Measurements from ENCODE around the gene LCN9. TPM values are rescaled to one million over a fixed set of nuclear protein-coding genes. Genes with fewer than 3 reads are reported as not detected.

The LCN9 gene
- total and polyA plus RNA-seq, 9 donors: not detected

- intact Hi-C loops (cut with DNase I): no loop called here
- Histone ChIP-seq H3K36me3 (no peaks in the 10 kb centered on the region), H3K27ac (no peak overlapping the region), H3K4me1 (ENCODE audit: insufficient read depth) (peaks cover 6% of the 10 kb centered on the region), H3K27me3 (no peaks in the 10 kb centered on the region), H3K9me3 (no peaks in the 10 kb centered on the region), H3K4me3 (no peak overlapping the region)
- WGBS, 3 donors: 86 to 94% (median 89%) methylated on average over 12 of the region's 12 CpGs
- DNase-seq: no peak
- TF ChIP-seq POLR2A (IDR thresholded peaks at IDR 0.05): no peak
- TF ChIP-seq CTCF (IDR thresholded peaks at IDR 0.05): no peak
- TF ChIP-seq EP300 (IDR thresholded peaks at IDR 0.05): no peak
Measured at GRCh38 chr9:135663857-135664256, 748 bp downstream of the LCN9 start.

GRCh38 chr9:135664266-135664665 is 1.2 kb downstream of the LCN9 start:
- 88 to 94% (median 93%) methylated on average over 10 of the region's 10 CpGs for WGBS, 3 donors
- TF ChIP-seq EP300 (IDR thresholded peaks at IDR 0.05) (no peak), POLR2A (IDR thresholded peaks at IDR 0.05) (no peak), CTCF (IDR thresholded peaks at IDR 0.05) (no peak)
- Histone ChIP-seq H3K4me1 (ENCODE audit: insufficient read depth) (peaks cover 6% of the 10 kb centered on the region), H3K27ac (no peak overlapping the region), H3K9me3 (no peaks in the 10 kb centered on the region), H3K27me3 (no peaks in the 10 kb centered on the region), H3K4me3 (no peak overlapping the region), H3K36me3 (no peaks in the 10 kb centered on the region)
- intact Hi-C loops (cut with DNase I): no loop called here
- no peak for DNase-seq

GRCh38 chr9:135664801-135665794 is 2.0 kb downstream of the LCN9 start:
- Histone ChIP-seq H3K27me3 (no peaks in the 10 kb centered on the region), H3K9me3 (peaks cover 0 to 4% of the 10 kb centered on the region in 2 donors), H3K27ac (no peak overlapping the region), H3K4me3 (no peak overlapping the region), H3K4me1 (ENCODE audit: insufficient read depth) (peaks cover 6% of the 10 kb centered on the region), H3K36me3 (no peaks in the 10 kb centered on the region)
- TF ChIP-seq POLR2A (IDR thresholded peaks at IDR 0.05) (no peak), EP300 (IDR thresholded peaks at IDR 0.05) (no peak), CTCF (IDR thresholded peaks at IDR 0.05) (no peak)
- WGBS, 3 donors: 83 to 87% (median 85%) methylated on average over 31 to 32 of the region's 32 CpGs
- intact Hi-C loops (cut with DNase I): no loop called here
- DNase-seq: no peak

- intact Hi-C loops (cut with DNase I): no loop called here
Measured at GRCh38 chr9:135665795-135666189, 2.7 kb downstream of the LCN9 start.

More at GRCh38 chr9:135665795-135666189, 2.7 kb downstream of the LCN9 start:
- Histone ChIP-seq H3K4me3 (no peak overlapping the region), H3K9me3 (peaks cover 0 to 4% of the 10 kb centered on the region in 2 donors), H3K27me3 (no peaks in the 10 kb centered on the region), H3K27ac (no peak overlapping the region), H3K36me3 (no peaks in the 10 kb centered on the region), H3K4me1 (ENCODE audit: insufficient read depth) (peaks cover 6% of the 10 kb centered on the region)
- WGBS, 3 donors: 89 to 94% (median 92%) methylated on average over 12 of the region's 12 CpGs
- no peak for DNase-seq
- TF ChIP-seq POLR2A (IDR thresholded peaks at IDR 0.05): no peak
- no peak for TF ChIP-seq EP300 (IDR thresholded peaks at IDR 0.05)
- TF ChIP-seq CTCF (IDR thresholded peaks at IDR 0.05): no peak
